MM.1S (cell line): Measurements from ENCODE around the gene ETV5.

Experiments
- EZH2 ChIP-seq: fragments of 300-600 bp; sonication (generic); optimal IDR thresholded peaks from 2 replicates; pipeline ENCODE3; 2017; ENCODE audit warnings: low read depth, mild to moderate bottlenecking, antibody characterized with exemption, low read length, mixed read lengths
- EZH2phosphoT487 ChIP-seq: fragments of 300-600 bp; sonication (generic); IDR thresholded peaks from 2 replicates; pipeline ENCODE4 v1.6.1; 2018; ENCODE audit warnings: antibody characterized with exemption, low read length
- TF ChIP-seq, protein P1 (sequence below): fragments of 300-600 bp; sonication (generic); IDR thresholded peaks from 2 replicates; pipeline ENCODE4 v1.5.1; 2016; ENCODE audit warnings: antibody characterized with exemption, low read length, mixed read lengths

DNA sequence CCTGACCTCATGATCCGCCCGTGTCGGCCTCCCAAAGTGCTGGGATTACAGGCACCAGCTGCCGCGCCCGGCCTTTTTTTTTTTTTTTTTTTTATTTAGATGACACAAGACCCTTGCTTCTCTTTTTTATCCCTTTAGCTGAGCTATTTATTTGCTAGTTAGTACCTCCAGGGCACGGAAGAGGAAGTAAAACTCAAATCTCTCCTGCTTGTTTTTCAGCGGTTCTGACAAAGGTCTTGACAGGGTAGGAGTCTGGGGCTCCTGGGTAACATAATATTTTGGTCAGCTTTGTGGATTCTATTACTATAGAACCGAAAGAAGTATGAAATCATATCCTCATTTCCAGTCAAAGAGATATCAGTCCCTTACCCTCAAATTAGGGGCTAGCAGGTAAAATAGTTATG lies 44.0 kb upstream of the ETV5 start:
- TF ChIP-seq EZH2 = no peak
- TF ChIP-seq, protein P1, sequence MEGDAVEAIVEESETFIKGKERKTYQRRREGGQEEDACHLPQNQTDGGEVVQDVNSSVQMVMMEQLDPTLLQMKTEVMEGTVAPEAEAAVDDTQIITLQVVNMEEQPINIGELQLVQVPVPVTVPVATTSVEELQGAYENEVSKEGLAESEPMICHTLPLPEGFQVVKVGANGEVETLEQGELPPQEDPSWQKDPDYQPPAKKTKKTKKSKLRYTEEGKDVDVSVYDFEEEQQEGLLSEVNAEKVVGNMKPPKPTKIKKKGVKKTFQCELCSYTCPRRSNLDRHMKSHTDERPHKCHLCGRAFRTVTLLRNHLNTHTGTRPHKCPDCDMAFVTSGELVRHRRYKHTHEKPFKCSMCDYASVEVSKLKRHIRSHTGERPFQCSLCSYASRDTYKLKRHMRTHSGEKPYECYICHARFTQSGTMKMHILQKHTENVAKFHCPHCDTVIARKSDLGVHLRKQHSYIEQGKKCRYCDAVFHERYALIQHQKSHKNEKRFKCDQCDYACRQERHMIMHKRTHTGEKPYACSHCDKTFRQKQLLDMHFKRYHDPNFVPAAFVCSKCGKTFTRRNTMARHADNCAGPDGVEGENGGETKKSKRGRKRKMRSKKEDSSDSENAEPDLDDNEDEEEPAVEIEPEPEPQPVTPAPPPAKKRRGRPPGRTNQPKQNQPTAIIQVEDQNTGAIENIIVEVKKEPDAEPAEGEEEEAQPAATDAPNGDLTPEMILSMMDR = no peak
- no peak for TF ChIP-seq EZH2phosphoT487
